Activated CD4-positive, alpha-beta memory T cell treated with anti-CD3 and anti-CD28 coated beads for 36 hours (primary cell): ENCODE data around the gene LRRC56. TPM values are rescaled to one million over a fixed set of nuclear protein-coding genes. Genes with fewer than 3 reads are reported as not detected.
"Not testable (repeated sequence)": the region's sequence is repeated elsewhere in the genome, so short reads cannot be mapped to it uniquely, and the experiment has no call there.

Source experiments
- CTCF ChIA-PET: fragments of 350-600 bp; sonication (Branson Sonifier 250); formaldehyde crosslinking; loops from one replicate; lab custom pipeline; 2021; ENCODE audit warnings: antibody characterized with exemption, inconsistent platforms; lab: Charles Lee
- POLR2A ChIA-PET: fragments of 350-600 bp; sonication (Branson Sonifier 250); formaldehyde crosslinking; loops from one replicate; lab custom pipeline; 2021; ENCODE audit warnings: antibody characterized with exemption; lab: Charles Lee
- DNase-seq: peaks from one replicate; pipeline ENCODE4 v3.0.0-alpha.2; 2020
- H3K27ac Mint-ChIP-seq: one replicate; pipeline ENCODE4 v1.8.0; 2021; ENCODE audit warnings: mixed read lengths
- H3K27me3 Mint-ChIP-seq: one replicate; pipeline ENCODE4 v1.8.0; 2021; ENCODE audit warnings: mixed read lengths
- H3K36me3 Mint-ChIP-seq: one replicate; pipeline ENCODE4 v1.8.0; 2021; ENCODE audit warnings: mixed read lengths
- H3K4me1 Mint-ChIP-seq: one replicate; pipeline ENCODE4 v1.8.0; 2021; ENCODE audit warnings: low read depth, mixed read lengths
- H3K4me3 Mint-ChIP-seq: one replicate; pipeline ENCODE4 v1.8.0; 2021; ENCODE audit warnings: mild to moderate bottlenecking, mixed read lengths
- H3K9me3 Mint-ChIP-seq: one replicate; pipeline ENCODE4 v1.8.0; 2021; ENCODE audit warnings: mixed read lengths
- intact Hi-C: fragments of 100-400 bp; cut with micrococcal nuclease; formaldehyde crosslinking; loops from one replicate; pipeline ENCODE4 v1.15.1; 2023
- total RNA-seq, 2 experiments: library from RNA; stranded (reverse); gene quantifications; one replicate each; pipeline ENCODE4 v1.2.3, GENCODE V29; 2021

The LRRC56 gene
- total RNA-seq, 2 experiments from 2014 or later = 1.3 to 1.6 TPM

GRCh38 chr11:515131-515530 lies 22.2 kb upstream of the LRRC56 start:
- Mint-ChIP-seq H3K4me3 (no peak overlapping the region), H3K36me3 (peaks cover 11% of the 10 kb centered on the region), H3K27ac (no peak overlapping the region), H3K4me1 (peaks cover 2% of the 10 kb centered on the region), H3K27me3 (no peaks in the 10 kb centered on the region), H3K9me3 (peaks cover 14% of the 10 kb centered on the region)
- intact Hi-C loops = no loop called here
- ChIA-PET POLR2A (no interaction called here), CTCF (no interaction called here)
- no peak for DNase-seq

- no peak overlapping the region for H3K27ac Mint-ChIP-seq
- intact Hi-C loops = no loop called here
These were observed 20.9 kb upstream of the LRRC56 start for GRCh38 chr11:516400-516799.

GRCh38 chr11:516918-517685 lies 20.2 kb upstream of the LRRC56 start:
- H3K27ac Mint-ChIP-seq, H3K4me1 Mint-ChIP-seq, H3K36me3 Mint-ChIP-seq, H3K4me3 Mint-ChIP-seq, intact Hi-C loops, H3K27me3 Mint-ChIP-seq, POLR2A ChIA-PET: not testable (repeated sequence)
- H3K9me3 Mint-ChIP-seq = peaks cover 14% of the 10 kb centered on the region
- CTCF ChIA-PET = interaction anchor here (0.9 kb wide), 1 partner anchor 68 kb away, joined by 3 read pairs; no protein-coding TSS in a partner anchor
- peak; percentile 7 for DNase-seq

More at GRCh38 chr11:516400-516799, 20.9 kb upstream of the LRRC56 start:
- Mint-ChIP-seq H3K27me3 (no peaks in the 10 kb centered on the region), H3K4me3 (no peak overlapping the region), H3K36me3 (peaks cover 10% of the 10 kb centered on the region), H3K4me1 (peaks cover 8% of the 10 kb centered on the region), H3K9me3 (peaks cover 14% of the 10 kb centered on the region)
- DNase-seq = no peak
- POLR2A ChIA-PET = no interaction called here
- CTCF ChIA-PET = interaction anchor here (0.9 to 1.1 kb wide), 2 partner anchors 68 to 110 kb away, joined by 3 read pairs; no protein-coding TSS in a partner anchor

- peak; percentile 93 for DNase-seq
- ChIA-PET POLR2A (interaction anchor here (0.9 to 1.8 kb wide), 5 partner anchors 12 to 103 kb away, joined by 3 to 7 read pairs (median 5); partner anchors contain the start of gene HRAS), CTCF (interaction anchor here (0.6 to 2.0 kb wide), 37 partner anchors 10 to 303 kb away, joined by 3 to 40 read pairs (median 4); partner anchors contain the start of genes ANO9, HRAS, LRRC56 and RNH1)
- Mint-ChIP-seq H3K4me3 (peak overlapping the region; percentile 78), H3K36me3 (peaks cover 5% of the 10 kb centered on the region), H3K9me3 (peaks cover 14% of the 10 kb centered on the region), H3K27ac (peak overlapping the region; percentile 44), H3K4me1 (peaks cover 8% of the 10 kb centered on the region), H3K27me3 (no peaks in the 10 kb centered on the region)
- intact Hi-C loops = loop anchor here (1.0 kb wide), 1 partner anchor 11 kb away; the partner anchor contains the start of gene RNH1
These were observed 18.7 kb upstream of the LRRC56 start for GRCh38 chr11:518463-519202.

GRCh38 chr11:520428-521176 lies 16.7 kb upstream of the LRRC56 start:
- CTCF ChIA-PET = no interaction called here
- peaks cover 14% of the 10 kb centered on the region for H3K9me3 Mint-ChIP-seq
- no peak overlapping the region for H3K27ac Mint-ChIP-seq
- H3K27me3 Mint-ChIP-seq = no peaks in the 10 kb centered on the region
- DNase-seq = peak; percentile 40
- H3K36me3 Mint-ChIP-seq = peaks cover 5% of the 10 kb centered on the region
- intact Hi-C loops = no loop called here
- H3K4me1 Mint-ChIP-seq = peaks cover 8% of the 10 kb centered on the region
- no peak overlapping the region for H3K4me3 Mint-ChIP-seq
- POLR2A ChIA-PET = no interaction called here

- ChIA-PET CTCF (interaction anchor here (1.5 kb wide), 1 partner anchor 33 kb away, joined by 3 read pairs; no protein-coding TSS in a partner anchor), POLR2A (no interaction called here)
- intact Hi-C loops = no loop called here
- Mint-ChIP-seq H3K27me3 (no peaks in the 10 kb centered on the region), H3K4me3 (no peak overlapping the region), H3K27ac (no peak overlapping the region), H3K36me3 (peaks cover 5% of the 10 kb centered on the region), H3K4me1 (peaks cover 8% of the 10 kb centered on the region), H3K9me3 (peaks cover 13% of the 10 kb centered on the region)
- DNase-seq = no peak
These were observed 16.1 kb upstream of the LRRC56 start for GRCh38 chr11:521177-521688.

- no peak overlapping the region for H3K4me3 Mint-ChIP-seq
- no peak for DNase-seq
- H3K27ac Mint-ChIP-seq = no peak overlapping the region
- H3K4me1 Mint-ChIP-seq = no peaks in the 10 kb centered on the region
- no peaks in the 10 kb centered on the region for H3K9me3 Mint-ChIP-seq
- H3K27me3 Mint-ChIP-seq = no peaks in the 10 kb centered on the region
- ChIA-PET CTCF (no interaction called here), POLR2A (no interaction called here)
- no peaks in the 10 kb centered on the region for H3K36me3 Mint-ChIP-seq
- intact Hi-C loops = no loop called here
These were observed 11.1 kb upstream of the LRRC56 start for GRCh38 chr11:526192-526591.

- Mint-ChIP-seq H3K27ac (no peak overlapping the region), H3K27me3 (no peaks in the 10 kb centered on the region), H3K4me1 (no peaks in the 10 kb centered on the region), H3K36me3 (peaks cover 5% of the 10 kb centered on the region), H3K9me3 (no peaks in the 10 kb centered on the region), H3K4me3 (no peak overlapping the region)
- intact Hi-C loops = no loop called here
- no peak for DNase-seq
- ChIA-PET CTCF (interaction anchor here (1.7 kb wide), 1 partner anchor 10 kb away, joined by 5 read pairs; no protein-coding TSS in a partner anchor), POLR2A (no interaction called here)
These were observed 9.0 kb upstream of the LRRC56 start for GRCh38 chr11:528166-528814.

- ChIA-PET POLR2A (no interaction called here), CTCF (interaction anchor here (1.7 kb wide), 1 partner anchor 11 kb away, joined by 5 read pairs; no protein-coding TSS in a partner anchor)
- H3K4me1 Mint-ChIP-seq = no peaks in the 10 kb centered on the region
- H3K4me3 Mint-ChIP-seq = no peak overlapping the region
- no peak overlapping the region for H3K27ac Mint-ChIP-seq
- intact Hi-C loops = no loop called here
- DNase-seq = no peak
- no peaks in the 10 kb centered on the region for H3K27me3 Mint-ChIP-seq
- H3K9me3 Mint-ChIP-seq = no peaks in the 10 kb centered on the region
- peaks cover 5% of the 10 kb centered on the region for H3K36me3 Mint-ChIP-seq
These were observed 8.3 kb upstream of the LRRC56 start for GRCh38 chr11:528815-529727.

- Mint-ChIP-seq H3K4me3 (no peak overlapping the region), H3K9me3 (no peaks in the 10 kb centered on the region), H3K27me3 (no peaks in the 10 kb centered on the region), H3K27ac (no peak overlapping the region), H3K4me1 (no peaks in the 10 kb centered on the region), H3K36me3 (peaks cover 5% of the 10 kb centered on the region)
- no peak for DNase-seq
- CTCF ChIA-PET = no interaction called here
- POLR2A ChIA-PET = no interaction called here
- intact Hi-C loops = no loop called here
These were observed 7.5 kb upstream of the LRRC56 start for GRCh38 chr11:529728-530411.
